GM21528 (cell line): ENCODE measurements around the gene NUP62.
"Not testable (repeated sequence)": the region's sequence is repeated elsewhere in the genome, so short reads cannot be mapped to it uniquely, and the experiment has no call there.

Source experiments
- ATAC-seq: cut with Tn5 transposase; IDR thresholded peaks from one replicate; pipeline ENCODE4 v1.9.1; 2021; ENCODE audit warnings: mild to moderate bottlenecking, moderate library complexity; ENCODE audit not compliant: unreplicated experiment, low FRiP score

NUP62 gene

GRCh38 chr19:49927526-49928264 lies 1.6 kb downstream of the NUP62 start:
- ATAC-seq = no peak

GRCh38 chr19:49926515-49926914 lies 2.8 kb downstream of the NUP62 start:
- ATAC-seq = no peak

- ATAC-seq = no peak
Observed at GRCh38 chr19:49925486-49925885, 3.8 kb downstream of the NUP62 start.

- not testable (repeated sequence) for ATAC-seq
Observed at GRCh38 chr19:49924881-49925210, 4.5 kb downstream of the NUP62 start.

- no peak for ATAC-seq
Observed at GRCh38 chr19:49924004-49924880, 5.1 kb downstream of the NUP62 start.

GRCh38 chr19:49923055-49924003 lies 6.0 kb downstream of the NUP62 start:
- no peak for ATAC-seq

GRCh38 chr19:49921871-49922795 lies 7.2 kb downstream of the NUP62 start:
- ATAC-seq = no peak

GRCh38 chr19:49920624-49921363 lies 8.5 kb downstream of the NUP62 start:
- ATAC-seq = no peak

GRCh38 chr19:49918089-49918488 lies 11.2 kb downstream of the NUP62 start:
- no peak for ATAC-seq

GRCh38 chr19:49916839-49917733 lies 12.2 kb downstream of the NUP62 start:
- ATAC-seq = no peak

- ATAC-seq = no peak
Observed at GRCh38 chr19:49915271-49915670, 14.0 kb downstream of the NUP62 start.

- ATAC-seq = no peak
Observed at GRCh38 chr19:49913720-49914119, 15.6 kb downstream of the NUP62 start.

GRCh38 chr19:49912965-49913685 lies 16.2 kb downstream of the NUP62 start:
- no peak for ATAC-seq

- ATAC-seq = no peak
Observed at GRCh38 chr19:49911381-49912145, 17.7 kb downstream of the NUP62 start.

GRCh38 chr19:49910179-49910578 lies 19.1 kb downstream of the NUP62 start:
- ATAC-seq = no peak
